ENCODE results near the gene MYLK.

DNA sequence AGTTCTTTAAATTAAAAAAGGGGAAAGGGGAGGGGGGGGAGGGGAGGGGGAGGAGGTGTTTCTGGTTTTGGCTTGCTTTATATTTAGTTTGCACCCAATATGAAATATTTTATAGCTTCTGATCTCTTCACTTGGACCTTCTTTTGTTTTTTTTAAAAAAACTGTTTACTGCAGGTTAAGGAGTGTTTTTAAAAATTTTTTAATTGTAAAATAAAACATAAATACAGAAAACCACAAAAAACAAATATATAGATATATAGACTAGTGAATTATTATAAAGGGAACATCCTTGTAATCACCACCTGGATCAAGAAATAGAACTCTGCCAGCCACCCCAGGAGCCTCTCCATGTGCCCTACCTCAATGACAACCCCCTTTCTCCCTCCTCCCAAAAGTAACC, 861 bp upstream of the MYLK start:
- TF ChIP-seq, protein P1, sequence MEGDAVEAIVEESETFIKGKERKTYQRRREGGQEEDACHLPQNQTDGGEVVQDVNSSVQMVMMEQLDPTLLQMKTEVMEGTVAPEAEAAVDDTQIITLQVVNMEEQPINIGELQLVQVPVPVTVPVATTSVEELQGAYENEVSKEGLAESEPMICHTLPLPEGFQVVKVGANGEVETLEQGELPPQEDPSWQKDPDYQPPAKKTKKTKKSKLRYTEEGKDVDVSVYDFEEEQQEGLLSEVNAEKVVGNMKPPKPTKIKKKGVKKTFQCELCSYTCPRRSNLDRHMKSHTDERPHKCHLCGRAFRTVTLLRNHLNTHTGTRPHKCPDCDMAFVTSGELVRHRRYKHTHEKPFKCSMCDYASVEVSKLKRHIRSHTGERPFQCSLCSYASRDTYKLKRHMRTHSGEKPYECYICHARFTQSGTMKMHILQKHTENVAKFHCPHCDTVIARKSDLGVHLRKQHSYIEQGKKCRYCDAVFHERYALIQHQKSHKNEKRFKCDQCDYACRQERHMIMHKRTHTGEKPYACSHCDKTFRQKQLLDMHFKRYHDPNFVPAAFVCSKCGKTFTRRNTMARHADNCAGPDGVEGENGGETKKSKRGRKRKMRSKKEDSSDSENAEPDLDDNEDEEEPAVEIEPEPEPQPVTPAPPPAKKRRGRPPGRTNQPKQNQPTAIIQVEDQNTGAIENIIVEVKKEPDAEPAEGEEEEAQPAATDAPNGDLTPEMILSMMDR (IDR thresholded peaks at IDR 0.05; ENCODE audit: low read depth, low read length, missing input control), result no peak
- no peak for TF ChIP-seq JUND (IDR thresholded peaks at IDR 0.05)
- no peak for TF ChIP-seq REST (IDR thresholded peaks at IDR 0.05)
- no peak for TF ChIP-seq ATF3 (IDR thresholded peaks at IDR 0.05)
- TF ChIP-seq YY1 (IDR thresholded peaks at IDR 0.05), result no peak
- TF ChIP-seq EGR1 (IDR thresholded peaks at IDR 0.05; ENCODE audit: low read depth in 2 of 2), result no peak
- TF ChIP-seq RAD21 (IDR thresholded peaks at IDR 0.05), result no peak
- no peak for TF ChIP-seq GABPA (IDR thresholded peaks at IDR 0.05 in 1 of 2, conservative IDR thresholded peaks at IDR 0.05 in 1 of 2)

All from liver (tissue), 3 donors.